SK-N-MC (cell line): Measurements from ENCODE around the gene RECQL5.
"Not testable (repeated sequence)": the region's sequence is repeated elsewhere in the genome, so short reads cannot be mapped to it uniquely, and the experiment has no call there.

Experiments
- EZH2 ChIP-seq: fragments of 200-600 bp; sonication (generic); IDR thresholded peaks from one replicate; pipeline ENCODE4 v1.6.1; 2017; ENCODE audit warnings: antibody characterized with exemption
- POLR2AphosphoS5 ChIP-seq: IDR thresholded peaks from 2 replicates; pipeline ENCODE4 v1.6.1; 2012; ENCODE audit warnings: mild to moderate bottlenecking, low read depth, low read length, borderline replicate concordance

DNA sequence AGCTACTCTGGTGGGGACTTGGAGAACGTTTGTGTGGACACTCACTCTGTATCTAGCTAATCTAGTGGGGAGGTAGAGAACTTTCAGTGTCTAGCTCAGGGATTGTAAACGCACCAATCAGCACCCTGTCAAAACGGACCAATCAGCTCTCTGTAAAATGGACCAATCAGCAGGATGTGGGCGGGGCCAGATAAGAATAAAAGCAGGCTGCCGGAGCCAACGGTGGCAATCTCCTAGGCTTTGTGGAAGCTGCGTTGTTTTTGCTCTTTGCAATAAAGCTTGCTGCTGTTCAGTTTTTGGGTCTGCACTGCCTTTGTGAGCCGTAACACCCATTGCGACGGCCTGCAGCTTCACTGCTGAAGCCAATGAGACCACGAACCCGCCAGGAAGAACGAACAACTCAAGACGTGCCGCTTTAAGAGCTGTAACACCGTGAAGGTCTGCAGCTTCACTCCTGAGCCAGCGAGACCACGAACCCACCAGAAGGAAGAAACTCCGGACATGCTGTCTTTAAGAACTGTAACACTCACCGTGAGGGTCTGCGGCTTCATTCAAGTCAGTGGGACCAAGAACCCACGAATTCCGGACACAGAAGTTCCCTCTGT, 85.7 kb downstream of the RECQL5 start:
- TF ChIP-seq EZH2, POLR2AphosphoS5: not testable (repeated sequence)
